Embryonic facial prominence (tissue), 1 donor: Measurements from ENCODE around the gene CSMD2.

Experiments
- DNase-seq: peaks from one replicate; pipeline ENCODE4 v3.0.0-alpha.2; 2016; ENCODE audit errors: extremely low spot score

CSMD2 gene

GRCh38 chr1:33997127-33998036 is 167.6 kb downstream of the CSMD2 start:
- no peak for DNase-seq

- DNase-seq = no peak
Measured at GRCh38 chr1:33996281-33996680, 168.7 kb downstream of the CSMD2 start.

- no peak for DNase-seq
Measured at GRCh38 chr1:33993301-33993700, 171.7 kb downstream of the CSMD2 start.

GRCh38 chr1:33990281-33990680 is 174.7 kb downstream of the CSMD2 start:
- DNase-seq = no peak

- DNase-seq = no peak
Measured at GRCh38 chr1:33988161-33988560, 176.9 kb downstream of the CSMD2 start.

GRCh38 chr1:33986390-33987095 is 178.5 kb downstream of the CSMD2 start:
- DNase-seq = no peak

GRCh38 chr1:33985656-33986055 is 179.4 kb downstream of the CSMD2 start:
- no peak for DNase-seq

- no peak for DNase-seq
Measured at GRCh38 chr1:33984906-33985565, 180.0 kb downstream of the CSMD2 start.

- DNase-seq = no peak
Measured at GRCh38 chr1:33982419-33982818, 182.6 kb downstream of the CSMD2 start.

- no peak for DNase-seq
Measured at GRCh38 chr1:33979341-33979740, 185.7 kb downstream of the CSMD2 start.

GRCh38 chr1:33975961-33976360 is 189.1 kb downstream of the CSMD2 start:
- no peak for DNase-seq

GRCh38 chr1:33973799-33974545 is 191.1 kb downstream of the CSMD2 start:
- no peak for DNase-seq

- DNase-seq = no peak
Measured at GRCh38 chr1:33972676-33973395, 192.2 kb downstream of the CSMD2 start.

GRCh38 chr1:33971913-33972312 is 193.1 kb downstream of the CSMD2 start:
- DNase-seq = no peak

GRCh38 chr1:33971018-33971710 is 193.9 kb downstream of the CSMD2 start:
- no peak for DNase-seq

GRCh38 chr1:33970148-33970825 is 194.7 kb downstream of the CSMD2 start:
- no peak for DNase-seq

- DNase-seq = no peak
Measured at GRCh38 chr1:33966346-33967141, 198.5 kb downstream of the CSMD2 start.

GRCh38 chr1:33965086-33965485 is 199.9 kb downstream of the CSMD2 start:
- no peak for DNase-seq

GRCh38 chr1:33962061-33962460 is 203.0 kb downstream of the CSMD2 start:
- no peak for DNase-seq
